T-helper 1 cell (primary cell): Measurements from ENCODE around the gene SLC39A5.
"Not testable (repeated sequence)": the region's sequence is repeated elsewhere in the genome, so short reads cannot be mapped to it uniquely, and the experiment has no call there.

Experiments
- DNase-seq, 5 donors: peaks; one replicate each; pipeline ENCODE4 v3.0.0-alpha.2; 2012 to 2020
- total RNA-seq, 4 donors: gene quantifications; one replicate each; lab custom pipeline; 2026; lab: John Stamatoyannopoulos, UW

Gene SLC39A5, protein sequence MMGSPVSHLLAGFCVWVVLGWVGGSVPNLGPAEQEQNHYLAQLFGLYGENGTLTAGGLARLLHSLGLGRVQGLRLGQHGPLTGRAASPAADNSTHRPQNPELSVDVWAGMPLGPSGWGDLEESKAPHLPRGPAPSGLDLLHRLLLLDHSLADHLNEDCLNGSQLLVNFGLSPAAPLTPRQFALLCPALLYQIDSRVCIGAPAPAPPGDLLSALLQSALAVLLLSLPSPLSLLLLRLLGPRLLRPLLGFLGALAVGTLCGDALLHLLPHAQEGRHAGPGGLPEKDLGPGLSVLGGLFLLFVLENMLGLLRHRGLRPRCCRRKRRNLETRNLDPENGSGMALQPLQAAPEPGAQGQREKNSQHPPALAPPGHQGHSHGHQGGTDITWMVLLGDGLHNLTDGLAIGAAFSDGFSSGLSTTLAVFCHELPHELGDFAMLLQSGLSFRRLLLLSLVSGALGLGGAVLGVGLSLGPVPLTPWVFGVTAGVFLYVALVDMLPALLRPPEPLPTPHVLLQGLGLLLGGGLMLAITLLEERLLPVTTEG
- total RNA-seq = 0 to 0.27 (median 0.19) reads per million in 4 donors

DNA sequence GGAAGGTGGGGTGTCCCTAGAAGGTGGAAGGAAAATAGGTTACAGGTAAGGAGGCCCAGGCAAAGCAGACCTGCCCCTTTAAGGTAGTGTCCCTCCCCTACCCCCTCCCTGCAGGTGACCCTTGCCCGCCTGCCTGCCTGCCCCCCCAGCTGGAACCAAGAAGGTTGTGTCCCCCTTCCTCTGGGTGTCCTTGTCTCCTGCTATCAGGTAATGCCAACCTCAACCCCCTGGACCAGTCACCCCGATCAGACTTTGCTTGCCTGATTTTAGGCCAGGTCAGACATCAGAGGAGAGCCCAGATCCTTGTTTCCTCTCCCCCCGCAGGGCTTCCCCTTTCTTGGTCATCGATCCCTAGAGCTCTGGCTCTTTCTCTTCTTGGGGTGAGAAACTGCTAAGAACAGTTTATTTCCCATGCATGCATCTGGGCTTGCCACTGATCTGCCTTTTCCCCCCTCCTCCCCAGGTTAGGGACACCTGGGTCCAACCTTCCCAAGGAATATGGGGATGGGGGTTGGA lies at the start of gene SLC39A5:
Gene SLC39A5, plus strand, starts transcription at position 136 of the 516 bp plus-strand sequence. CDS start 1,224 bp downstream, outside the sequence.
- no peak for DNase-seq

DNA sequence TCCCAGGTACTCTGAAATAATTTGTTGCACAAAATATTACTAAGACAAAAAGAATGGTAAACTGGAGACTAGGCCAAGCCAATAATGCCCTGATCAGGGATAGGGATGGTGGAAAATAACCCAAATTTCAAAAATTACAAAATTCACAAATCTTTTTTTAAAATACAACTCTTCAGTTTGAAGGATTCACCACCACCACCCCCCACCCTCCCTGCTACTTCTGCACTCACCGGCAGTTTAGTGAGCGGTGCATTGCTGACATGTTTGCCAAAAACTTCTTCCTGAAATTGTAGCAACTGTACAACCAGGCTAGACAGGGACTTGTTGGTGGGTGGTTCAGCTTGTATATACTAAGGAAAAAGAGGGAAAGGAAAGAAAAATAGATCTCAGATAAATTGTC lies 42.9 kb upstream of the SLC39A5 start:
- DNase-seq = no peak

DNA sequence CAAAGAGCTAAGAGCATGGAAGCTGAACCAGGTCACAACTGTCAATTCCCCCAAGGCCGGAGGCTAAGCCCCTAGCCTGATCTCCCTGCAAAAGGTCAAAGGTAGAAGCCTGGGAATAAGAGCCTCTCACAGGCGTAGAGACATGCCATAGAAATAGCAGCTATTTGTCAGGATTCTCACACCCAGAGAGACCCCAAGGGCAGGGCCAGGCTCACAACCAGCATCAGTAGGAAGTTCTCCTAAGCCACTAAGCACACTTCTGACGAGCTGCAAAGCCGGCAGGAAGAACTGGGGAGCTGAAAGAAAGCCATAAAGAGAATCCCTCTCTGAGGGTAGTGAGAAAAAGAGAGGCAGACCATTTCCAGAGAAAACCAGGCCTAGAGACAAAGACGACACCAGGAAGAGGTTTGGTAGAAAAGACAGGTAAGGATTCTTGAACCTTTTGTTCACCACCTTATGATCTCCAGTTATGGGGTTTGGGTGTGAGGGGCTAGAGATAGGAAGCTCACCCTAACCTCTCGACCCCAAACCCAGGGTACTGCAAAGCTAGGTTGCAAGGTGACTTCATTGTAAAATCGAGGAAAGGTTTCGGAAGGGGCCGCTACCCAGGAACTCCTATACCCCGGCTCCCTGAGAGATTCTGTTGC lies 41.6 kb upstream of the SLC39A5 start:
- DNase-seq = no peak

DNA sequence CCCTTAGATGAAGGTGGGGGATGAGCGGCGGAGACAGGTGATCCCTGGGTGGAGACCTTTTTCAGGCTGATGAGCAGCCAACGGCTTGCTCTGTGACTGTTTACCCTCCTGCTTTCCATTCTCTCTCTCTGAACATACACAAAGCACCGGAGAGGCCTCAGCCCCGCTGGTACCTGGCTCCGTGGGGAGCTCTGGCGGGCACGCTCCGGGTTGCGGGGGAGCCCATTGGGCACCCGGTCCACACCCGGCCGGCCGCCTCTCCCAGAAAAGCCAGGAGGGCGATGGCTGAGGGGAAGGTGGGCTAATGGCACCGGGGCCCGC lies 41.1 kb upstream of the SLC39A5 start:
- DNase-seq = no peak

DNA sequence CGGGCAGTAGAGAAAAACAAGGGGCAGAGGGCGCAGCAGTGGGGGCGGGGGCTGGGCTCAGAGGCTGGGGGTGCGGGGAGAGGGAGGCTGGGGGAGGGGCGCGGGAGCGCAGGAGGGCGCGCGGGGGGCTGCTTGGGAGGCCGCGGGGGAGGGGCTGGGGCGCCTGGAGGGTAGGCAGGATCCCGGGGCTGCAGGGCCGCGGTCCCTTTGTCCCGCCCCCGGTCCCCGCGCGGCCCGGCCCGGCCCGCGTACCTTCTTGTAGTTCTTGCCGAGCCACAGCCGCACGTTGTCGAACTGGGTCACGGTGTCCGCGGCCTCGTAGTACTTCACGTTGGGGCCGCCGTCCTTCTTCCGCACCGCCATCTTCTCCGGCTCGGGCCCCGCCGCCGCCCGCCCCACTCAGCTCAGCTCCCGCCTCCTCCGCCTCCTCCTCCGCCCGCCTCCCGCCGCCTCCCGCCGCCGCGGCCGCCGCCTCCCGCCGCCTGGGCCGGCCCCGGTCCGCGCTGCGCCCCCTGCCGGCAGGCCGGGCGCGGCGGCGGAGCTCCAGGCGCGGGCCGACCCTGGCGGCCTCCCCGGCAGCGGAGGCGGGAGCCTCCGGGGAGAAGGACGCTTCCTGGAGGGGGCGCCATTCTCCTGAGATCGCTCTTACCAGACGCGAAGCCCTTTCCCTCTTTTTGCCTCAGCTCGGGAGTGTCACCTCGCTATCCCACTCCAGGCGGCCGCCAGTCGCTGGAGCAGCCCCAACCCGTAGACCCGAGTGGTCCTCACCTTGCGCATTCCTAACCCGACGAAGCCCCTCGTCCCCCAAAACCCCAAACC lies 40.5 kb upstream of the SLC39A5 start, which contains the start of gene SMARCC2:
Gene SMARCC2, minus strand, starts transcription at position 385 of the 819 bp plus-strand sequence. Its CDS starts 22 bp downstream, at position 363.
- DNase-seq = peak; percentile 78 to 88 (median 84)

DNA sequence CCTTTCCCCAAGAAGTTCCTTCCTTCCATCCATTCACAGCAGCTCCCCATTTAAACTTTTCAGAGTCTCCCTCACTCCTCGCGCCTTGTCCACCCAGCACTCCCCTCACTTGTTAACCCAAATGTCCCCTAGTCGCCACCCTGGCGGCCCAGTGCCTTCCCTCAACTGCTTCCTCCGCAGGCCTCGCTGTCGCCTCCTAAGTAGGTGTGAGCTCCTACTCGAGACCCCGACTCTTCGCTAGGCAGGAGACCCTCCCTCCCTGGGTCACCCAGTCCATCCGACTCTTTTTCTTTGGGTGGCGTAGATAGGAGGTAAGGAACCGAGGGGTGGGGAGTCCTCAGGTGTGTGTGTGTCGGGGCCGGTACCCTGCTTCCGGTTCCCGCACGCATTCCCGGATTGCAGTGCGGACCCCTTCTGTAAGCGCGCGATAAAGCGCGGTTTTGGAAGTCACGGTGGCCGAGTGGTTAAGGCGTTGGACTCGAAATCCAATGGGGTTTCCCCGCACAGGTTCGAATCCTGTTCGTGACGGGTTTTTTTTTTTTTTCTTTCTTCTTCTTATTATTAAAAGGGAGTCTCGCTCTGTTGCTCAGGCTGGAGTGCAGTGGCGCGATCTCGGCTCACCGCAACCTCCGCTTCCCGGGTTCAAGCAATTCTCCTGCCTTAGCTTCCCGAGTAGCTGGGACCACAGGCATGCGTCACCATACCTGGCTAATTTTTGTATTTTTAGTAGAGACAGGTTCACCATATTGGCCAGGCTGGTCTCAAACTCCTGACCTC lies 39.7 kb upstream of the SLC39A5 start:
- peak; percentile 31 to 80 (median 64) for DNase-seq

DNA sequence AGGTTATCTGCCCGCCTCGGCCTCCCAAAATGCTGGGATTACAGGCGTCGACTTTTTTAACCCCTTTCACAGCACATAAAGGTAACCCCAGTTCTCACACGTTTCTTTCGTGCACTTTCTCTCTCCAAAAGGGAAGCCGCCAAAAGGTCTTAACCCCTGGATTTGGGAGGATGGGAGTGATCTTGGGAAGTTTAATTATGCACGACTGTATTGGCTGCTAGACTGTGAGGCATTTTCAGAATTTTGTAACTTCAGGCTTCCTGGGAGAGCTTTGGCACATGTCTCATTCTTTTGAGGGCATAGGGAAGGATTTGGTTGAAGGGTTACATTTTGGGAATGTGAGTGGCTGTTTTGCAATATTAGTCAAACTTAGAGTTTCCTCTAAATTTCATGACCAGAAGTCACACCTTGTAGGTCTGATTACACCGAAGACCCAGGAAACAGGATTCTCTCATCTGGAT lies 39.1 kb upstream of the SLC39A5 start:
- DNase-seq = no peak

DNA sequence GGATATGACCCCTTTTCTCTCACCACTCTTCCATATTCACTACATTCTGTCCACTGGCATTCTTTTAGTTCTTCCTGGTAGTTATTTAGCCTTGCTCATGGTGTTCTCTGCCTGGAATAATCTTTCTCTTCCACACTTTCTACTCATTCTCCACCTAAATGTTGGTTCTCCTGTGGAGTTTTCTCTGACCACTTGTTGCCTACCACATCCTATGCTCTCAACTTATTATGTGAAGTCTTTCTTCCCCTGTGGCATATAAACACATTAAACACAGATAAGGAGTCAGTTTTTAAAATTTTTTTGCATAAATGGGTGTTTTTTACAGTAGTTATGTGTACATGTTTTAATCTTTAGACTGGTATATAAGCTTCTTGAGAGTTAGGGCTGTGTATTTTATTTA lies 37.3 kb upstream of the SLC39A5 start:
- DNase-seq = no peak

DNA sequence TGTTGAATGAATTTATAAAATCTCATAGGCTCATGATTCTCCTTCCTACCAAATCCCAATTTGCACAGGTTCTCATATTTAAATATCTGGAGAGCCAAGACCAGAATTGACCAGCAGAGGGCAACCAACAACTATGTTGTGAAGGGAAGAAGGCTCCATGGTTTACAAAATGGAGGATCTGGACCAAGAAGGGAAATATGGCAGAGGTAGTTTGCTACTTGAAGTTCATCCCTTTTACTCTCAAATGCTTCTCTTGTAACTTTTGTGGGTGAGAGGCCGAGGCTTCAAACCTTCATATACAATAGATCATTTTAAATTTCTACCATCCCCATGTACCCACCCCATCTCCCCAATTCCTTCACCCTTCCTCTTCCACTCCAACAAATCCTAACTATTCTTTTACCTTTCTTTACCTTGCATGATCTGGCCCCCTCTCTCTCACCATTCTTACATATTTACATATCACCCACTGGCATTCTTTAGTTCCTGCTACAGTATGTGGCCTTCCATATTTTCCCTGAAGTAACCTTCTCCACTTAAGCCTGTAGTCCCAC lies 36.7 kb upstream of the SLC39A5 start:
- peak; percentile 34 to 78 (median 68) for DNase-seq

DNA sequence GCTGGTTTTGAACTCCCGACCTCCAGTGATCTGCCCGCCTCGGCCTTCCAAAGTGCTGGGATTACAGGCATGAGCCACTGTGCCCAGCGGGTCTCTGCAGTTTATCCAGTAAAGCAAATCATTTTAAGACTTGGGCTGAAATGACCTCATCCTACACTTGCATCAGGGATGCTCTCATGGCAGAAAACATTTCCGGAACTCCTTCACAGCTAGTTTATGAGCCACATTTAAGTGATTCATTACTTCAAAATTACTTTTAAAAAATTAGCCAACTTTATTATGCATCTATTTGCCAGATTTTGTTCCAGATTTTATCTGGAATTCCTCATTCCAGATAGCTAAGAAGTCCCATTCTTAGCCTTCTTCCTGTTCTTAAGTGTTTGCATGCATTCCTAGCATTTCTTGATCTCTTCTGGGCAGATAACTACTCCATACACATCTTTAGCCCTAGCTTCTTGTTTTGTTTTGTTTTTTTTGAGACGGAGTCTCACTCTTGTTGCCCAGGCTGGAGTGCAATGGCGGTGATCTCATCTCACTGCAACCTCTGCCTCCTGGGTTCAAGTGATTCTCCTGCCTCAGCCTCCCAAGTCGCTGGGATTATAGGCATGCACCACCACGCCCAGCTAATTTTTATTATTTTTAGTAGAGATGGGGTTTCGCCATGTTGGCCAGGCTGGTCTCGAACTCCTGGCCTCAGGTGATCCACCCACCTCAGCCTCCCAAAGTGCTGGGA lies 32.9 kb upstream of the SLC39A5 start:
- DNase-seq = not testable (repeated sequence)

DNA sequence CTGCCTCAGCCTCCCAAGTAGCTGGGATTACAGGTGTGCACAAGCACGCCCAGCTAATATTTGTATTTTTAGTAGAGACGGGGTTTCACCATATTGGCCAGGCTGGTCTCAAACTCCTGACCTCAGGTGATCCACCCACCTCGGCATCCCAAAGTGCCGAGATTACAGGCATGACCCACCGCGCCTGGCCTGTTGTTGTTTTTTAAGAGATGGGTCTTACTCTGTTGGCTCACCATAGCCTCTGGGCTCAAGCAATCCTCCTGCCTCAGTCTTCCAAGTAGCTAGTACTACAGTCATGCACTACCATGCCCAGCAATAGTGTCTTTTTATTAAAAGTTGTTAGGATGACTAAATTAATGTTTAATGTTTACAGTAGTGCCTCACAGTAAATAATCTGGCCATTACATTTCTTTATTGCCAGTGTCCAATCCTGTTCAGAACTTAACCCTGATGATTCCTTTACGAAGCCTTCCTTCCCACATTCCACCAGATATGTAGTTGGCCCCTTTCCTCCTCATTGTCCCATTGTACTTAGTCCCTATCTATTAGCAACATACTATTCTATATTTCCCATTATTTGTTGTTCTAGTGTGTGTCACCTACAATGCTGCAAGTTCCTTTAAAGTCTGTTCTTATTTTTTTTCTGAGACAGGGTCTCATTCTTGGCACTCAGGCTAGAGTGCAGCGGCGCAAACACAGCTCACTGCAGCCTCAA lies 31.8 kb upstream of the SLC39A5 start:
- no peak for DNase-seq

DNA sequence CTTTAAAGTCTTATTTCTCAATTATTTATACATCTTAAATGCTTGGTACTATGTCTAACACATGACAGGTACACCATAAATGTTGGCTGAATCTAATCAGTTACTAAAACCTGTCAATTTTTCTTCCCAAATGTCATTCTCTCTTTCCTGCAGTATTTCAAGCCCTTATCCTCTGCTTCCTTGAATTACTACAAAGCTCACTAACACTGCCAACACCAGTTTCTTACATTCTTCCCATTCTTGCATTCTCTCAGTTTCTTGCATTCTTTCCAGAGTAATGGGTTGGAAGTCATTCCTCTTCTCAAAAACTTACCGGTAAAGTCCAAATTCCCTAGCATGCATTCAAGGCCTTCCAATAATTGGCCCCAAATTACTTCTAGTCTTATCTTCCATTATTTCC lies 31.0 kb upstream of the SLC39A5 start:
- no peak for DNase-seq

DNA sequence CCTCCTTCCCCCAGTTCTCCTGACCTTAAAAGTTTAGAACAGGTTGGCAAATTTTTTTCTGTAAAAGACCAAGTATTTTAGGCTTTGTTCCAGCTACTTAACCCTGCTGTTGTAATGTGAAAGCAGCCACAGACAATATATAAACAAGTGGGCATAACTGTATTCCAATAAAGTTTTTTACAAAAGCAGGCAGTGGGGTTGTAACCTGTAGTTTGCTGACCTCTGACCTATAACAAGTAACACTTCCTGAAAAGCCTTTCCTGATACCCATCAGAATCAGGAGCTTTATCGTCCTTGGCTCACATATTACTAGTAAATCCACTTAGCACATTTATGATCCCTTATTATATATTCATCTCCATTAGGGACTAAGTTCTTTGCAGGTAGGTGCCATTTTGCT lies 27.5 kb upstream of the SLC39A5 start:
- DNase-seq = no peak

DNA sequence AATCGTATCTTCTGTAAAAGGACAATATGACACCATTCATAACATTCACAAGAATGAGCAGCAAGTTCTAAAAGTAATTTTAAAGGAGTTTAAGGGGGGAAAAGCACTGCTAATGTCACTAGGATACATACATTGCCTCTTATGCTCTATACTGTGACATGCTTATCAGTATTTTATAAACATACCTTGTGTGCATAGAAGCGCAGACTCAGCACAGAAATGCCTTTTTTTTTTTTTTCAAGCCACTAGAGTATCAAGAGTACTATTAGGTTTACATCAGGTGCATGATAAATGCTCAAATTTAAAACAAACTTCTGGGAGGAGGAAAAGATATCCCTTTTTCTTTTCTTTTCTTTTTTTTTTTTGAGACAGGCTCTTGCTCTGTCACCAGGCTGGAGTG lies 27.0 kb upstream of the SLC39A5 start:
- DNase-seq = no peak

DNA sequence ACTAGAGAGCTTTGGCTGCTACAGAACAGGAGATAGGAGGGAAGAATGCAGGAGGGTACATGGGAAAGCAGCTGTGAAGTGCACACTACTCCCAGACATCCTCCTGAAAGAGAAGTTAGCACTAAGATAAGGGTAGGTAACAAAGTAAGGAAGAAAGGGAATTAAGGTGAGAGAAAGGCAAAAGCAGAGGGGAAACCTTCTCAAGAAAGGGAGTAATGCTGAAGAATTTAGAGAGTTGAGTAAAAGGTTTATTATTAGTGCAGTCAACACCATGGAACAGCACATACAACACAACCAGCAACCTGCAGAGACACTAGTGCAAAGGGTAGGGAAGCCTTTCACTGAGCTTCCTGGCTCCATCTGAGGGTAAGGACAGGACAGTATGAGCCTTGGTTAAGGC lies 25.6 kb upstream of the SLC39A5 start:
- DNase-seq = no peak

DNA sequence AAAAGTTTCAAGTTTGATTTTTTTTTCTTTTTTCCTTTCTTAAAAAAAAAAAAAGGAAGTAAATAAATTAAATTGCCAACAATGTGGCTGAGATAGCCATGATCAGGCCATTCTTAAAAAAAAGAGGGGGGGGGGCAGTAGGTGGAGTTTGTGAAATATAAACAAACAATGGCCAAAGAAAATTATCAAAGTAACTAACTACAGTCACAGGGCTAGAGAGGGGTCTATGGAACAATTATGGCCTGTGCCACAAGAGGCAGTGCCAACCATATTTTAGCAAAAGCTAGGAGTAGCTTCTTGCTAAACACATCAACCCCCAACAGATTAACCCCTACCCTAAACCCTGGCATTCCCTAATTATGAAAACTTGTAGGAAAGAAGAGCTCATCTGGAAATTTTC lies 24.4 kb upstream of the SLC39A5 start:
- DNase-seq = no peak

DNA sequence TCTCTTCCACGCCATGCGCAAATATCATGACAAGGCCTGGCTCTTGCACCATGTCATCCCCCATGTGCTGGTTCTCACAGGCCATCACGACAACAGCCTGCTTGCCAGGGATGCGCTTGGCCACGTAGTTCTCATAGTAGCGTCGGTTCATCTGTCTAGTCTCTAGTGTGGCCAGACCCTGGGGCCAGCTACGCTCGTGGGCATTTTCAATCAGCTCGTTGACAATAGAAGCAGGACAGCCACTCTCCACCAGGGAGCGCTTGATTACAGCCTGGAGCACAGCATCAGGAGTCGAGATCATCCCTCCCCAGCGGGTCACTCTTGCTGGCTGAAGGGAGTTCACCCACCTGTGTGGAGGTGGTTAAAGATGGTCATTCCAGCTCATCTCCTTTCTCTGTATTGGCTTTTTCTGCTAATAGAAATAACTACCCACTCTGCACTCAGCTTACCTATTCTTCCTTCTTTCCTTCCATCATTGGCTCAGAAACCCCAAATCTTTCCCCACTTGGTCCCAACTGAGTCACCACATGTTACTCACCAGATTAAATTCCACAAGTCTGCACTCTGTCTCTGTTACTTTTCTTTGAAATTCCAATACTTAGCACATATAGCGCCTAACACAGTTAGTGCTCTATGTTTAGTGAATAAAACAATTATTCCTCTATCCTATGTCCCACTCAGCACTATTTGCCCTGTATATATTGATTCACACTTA lies 23.2 kb upstream of the SLC39A5 start:
- peak in 4 of 5 donors; percentile 12 to 32 (median 28) for DNase-seq

DNA sequence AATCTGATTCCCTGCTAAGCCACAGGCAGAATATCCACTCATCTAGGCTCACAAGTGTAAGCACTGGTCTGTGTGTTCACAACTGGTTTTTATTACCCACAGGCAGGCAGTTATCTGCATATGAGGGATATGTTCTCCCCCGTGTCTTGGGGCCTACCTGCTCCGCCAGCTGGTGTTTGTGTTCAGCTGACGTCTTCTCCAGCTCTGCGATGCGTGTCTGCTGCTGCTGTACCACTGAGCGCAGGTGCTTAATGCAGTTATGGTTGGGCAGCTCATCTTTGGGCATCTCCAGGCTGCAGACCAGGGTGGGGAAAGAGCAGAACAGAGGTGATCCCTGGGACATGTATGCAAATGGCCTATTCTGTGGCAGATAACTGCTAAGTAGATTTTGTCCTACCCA lies 21.8 kb upstream of the SLC39A5 start:
- no peak for DNase-seq

DNA sequence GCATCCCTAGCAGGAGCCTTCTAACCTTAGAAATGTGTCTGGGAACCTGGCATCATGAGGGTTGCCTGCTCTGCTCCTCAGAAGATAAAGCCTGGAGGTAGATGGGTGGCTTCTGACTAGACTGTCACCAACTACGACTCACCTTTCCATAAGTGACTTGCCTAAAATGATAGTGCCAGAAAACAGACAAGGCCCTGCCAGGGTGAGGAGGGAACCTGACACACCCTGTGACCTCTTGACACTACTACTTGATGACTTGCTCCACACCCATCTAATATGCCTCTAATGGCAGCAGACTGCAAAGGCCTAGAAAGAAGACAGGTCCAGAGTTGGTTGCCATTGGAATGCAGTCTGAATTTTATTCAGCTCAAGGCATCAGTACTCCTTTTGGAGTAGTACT lies 17.5 kb upstream of the SLC39A5 start:
- no peak for DNase-seq
